Spleen (tissue), 11 donors: Measurements from ENCODE around the gene FSTL5. TPM values are rescaled to one million over a fixed set of nuclear protein-coding genes. Genes with fewer than 3 reads are reported as not detected.

ENCODE experiments used
- DNase-seq: peaks from one replicate; pipeline ENCODE4 v3.0.0-alpha.2; 2020
- H3K27ac ChIP-seq, 8 donors: fragments of 200-600 bp; sonication (generic) in 7 of 8; 1 replicate in 4 of 8; 2 replicates in 4 of 8; pipeline versions ENCODE4 v1.5.0 to v1.8.0; 2016 to 2021; ENCODE audit warnings: inconsistent platforms in 4 of 8, mild to moderate bottlenecking in 4 of 8, moderate library complexity in 1 of 8
- H3K27me3 ChIP-seq, 7 donors: fragments of 200-600 bp; sonication (generic) in 6 of 7; replicated peaks in 1 of 7; 1 replicate in 4 of 7; 2 replicates in 3 of 7; pipeline versions ENCODE4 v1.5.0 to v1.8.0; 2016 to 2021; ENCODE audit warnings: inconsistent platforms in 3 of 7, mild to moderate bottlenecking in 1 of 7
- H3K36me3 ChIP-seq, 6 donors: fragments of 200-600 bp; sonication (generic) in 5 of 6; 1 replicate in 4 of 6; 2 replicates in 2 of 6; pipeline versions ENCODE4 v1.5.0 to v1.8.0; 2016 to 2021; ENCODE audit warnings: inconsistent platforms in 2 of 6
- H3K4me1 ChIP-seq, 6 donors: fragments of 200-600 bp; sonication (generic) in 5 of 6; 1 replicate in 3 of 6; 2 replicates in 3 of 6; pipeline versions ENCODE4 v1.5.0 to v1.8.0; 2016 to 2021; ENCODE audit warnings: inconsistent platforms in 3 of 6
- H3K4me3 ChIP-seq, 8 donors: fragments of 200-600 bp; sonication (generic) in 7 of 8; 1 replicate in 4 of 8; 2 replicates in 4 of 8; pipeline versions ENCODE4 v1.5.0 to v1.8.0; 2016 to 2021; ENCODE audit warnings: inconsistent platforms in 4 of 8, mild to moderate bottlenecking in 4 of 8, moderate library complexity in 2 of 8
- H3K9me3 ChIP-seq, 8 donors: fragments of 200-600 bp; sonication (generic) in 7 of 8; 1 replicate in 4 of 8; 2 replicates in 4 of 8; pipeline versions ENCODE4 v1.5.0 to v1.8.0; 2016 to 2021; ENCODE audit warnings: inconsistent platforms in 4 of 8
- CTCF ChIP-seq, 11 experiments: fragments of 200-600 bp in 7 of 11; fragments of 450-650 bp in 4 of 11; sonication (generic) in 4 of 11; IDR thresholded peaks in 8 of 11; conservative IDR thresholded peaks in 3 of 11; 1 replicate in 7 of 11; 2 replicates in 4 of 11; pipeline versions ENCODE4 v1.4.0 to v1.8.0; 2016 to 2021; ENCODE audit warnings: antibody characterized with exemption in 11 of 11, inconsistent platforms in 4 of 11, mild to moderate bottlenecking in 1 of 11
- POLR2A ChIP-seq, 3 donors: fragments of 450-650 bp; IDR thresholded peaks; one replicate each; pipeline ENCODE4 v1.5.1; 2017; ENCODE audit warnings: antibody characterized with exemption in 3 of 3, mild to moderate bottlenecking in 1 of 3
- POLR2AphosphoS5 ChIP-seq, 3 donors: sonication (generic); formaldehyde crosslinking; IDR thresholded peaks; one replicate each; pipeline ENCODE4 v1.5.1; 2017; ENCODE audit warnings: antibody characterized with exemption in 3 of 3
- WGBS, 5 donors: extraction: QIAGEN DNeasy Blood & Tissue Kit in 3 of 5; methylation state at CpG; one replicate each; pipeline versions ENCODE4 v1.1.5 to v1.1.7; 2013 to 2018; 5-methylcytosine and 5-hydroxymethylcytosine counted together
- intact Hi-C: fragments of 100-400 bp; cut with DNase I; formaldehyde crosslinking; loops from one replicate; pipeline ENCODE4 v1.15.0; 2023; ENCODE audit warnings: low total_unique reads
- polyA plus RNA-seq, 3 donors: library from polyadenylated mRNA; stranded (reverse); fragments of 200-250 nt; gene quantifications; one replicate each; pipeline ENCODE4 v1.2.1, GENCODE V29; 2013
- total RNA-seq, 7 donors: library from RNA; depleted of rRNA in 3 of 7; stranded (reverse); fragments of >200 nt in 3 of 7; fragmentation: NEBNext Ultra II Directional in 4 of 7; extraction: Animal tissue kit (Norgen Biotek cat#: 25700) in 4 of 7; gene quantifications; one replicate each; pipeline versions ENCODE4 v1.1.0 to v1.2.1, GENCODE V29; 2016 to 2021
- donor health status: healthy with polysubstance abuse.
- donor health status: DM: no; HTN: no; CAD: no; lungs with moderate emphysema.
- donor health status: DM: no; HTN: no; CAD: no.
- donor health status: Bipolar disorder and iron deficiency.
- donor health status: healthy.
- donor health status: DM: no; HTN: no; CAD: no.
- donor health status: DM: yes; HTN: yes; CAD: no.

FSTL5 gene
- total and polyA plus RNA-seq, 10 donors = 0.02 TPM; not detected in 9

- DNase-seq = no peak
- intact Hi-C loops = no loop called here
Measured at GRCh38 chr4:161663844-161664243, 500.0 kb downstream of the FSTL5 start.

DNA sequence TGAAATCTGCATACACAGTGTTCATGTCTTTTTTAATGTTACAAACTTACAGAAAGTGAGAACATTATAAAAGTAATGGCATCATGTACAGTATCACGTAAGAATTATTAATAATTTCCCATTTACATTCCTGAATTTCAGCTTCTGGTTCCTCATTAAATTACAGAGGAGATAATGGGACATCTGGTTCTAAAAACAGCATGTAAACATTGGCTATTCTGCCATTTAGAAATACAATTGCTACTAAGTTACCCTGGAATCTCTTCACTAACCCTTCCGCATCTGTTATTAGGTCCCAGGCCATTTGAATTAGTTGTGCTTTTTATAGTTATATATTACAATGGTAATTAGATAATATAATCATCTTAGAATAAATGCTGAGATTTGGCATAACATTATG lies 505.1 kb downstream of the FSTL5 start:
- no peaks in the 10 kb centered on the region for H3K4me1 ChIP-seq
- intact Hi-C loops = no loop called here
- no peak overlapping the region for H3K27ac ChIP-seq
- no peaks in the 10 kb centered on the region for H3K36me3 ChIP-seq
- TF ChIP-seq POLR2AphosphoS5 (IDR thresholded peaks at IDR 0.05) (no peak), POLR2A (IDR thresholded peaks at IDR 0.05) (no peak), CTCF (IDR thresholded peaks at IDR 0.05 in 8 of 11, conservative IDR thresholded peaks at IDR 0.05 in 3 of 11) (no peak)
- WGBS, 5 donors = 88 to 96% (median 89%) methylated on average over 2 of the region's 2 CpGs
- no peak overlapping the region for H3K4me3 ChIP-seq
- no peak for DNase-seq
- H3K9me3 ChIP-seq = peaks cover 0 to 4% (median 0%) of the 10 kb centered on the region in 8 donors
- no peaks in the 10 kb centered on the region for H3K27me3 ChIP-seq

More at GRCh38 chr4:161663844-161664243, 500.0 kb downstream of the FSTL5 start:
- H3K4me3 ChIP-seq = no peak overlapping the region
- no peaks in the 10 kb centered on the region for H3K36me3 ChIP-seq
- H3K9me3 ChIP-seq = peaks cover 0 to 8% (median 0%) of the 10 kb centered on the region in 8 donors
- no peak overlapping the region for H3K27ac ChIP-seq
- H3K4me1 ChIP-seq = no peaks in the 10 kb centered on the region
- H3K27me3 ChIP-seq = no peaks in the 10 kb centered on the region
- WGBS, 5 donors = 82 to 94% (median 84%) methylated on average over 6 of the region's 6 CpGs
- TF ChIP-seq CTCF (IDR thresholded peaks at IDR 0.05 in 8 of 11, conservative IDR thresholded peaks at IDR 0.05 in 3 of 11) = no peak
- no peak for TF ChIP-seq POLR2AphosphoS5 (IDR thresholded peaks at IDR 0.05)

GRCh38 chr4:161657616-161658015 lies 506.2 kb downstream of the FSTL5 start:
- Histone ChIP-seq H3K9me3 (no peaks in the 10 kb centered on the region), H3K4me1 (no peaks in the 10 kb centered on the region), H3K27me3 (no peaks in the 10 kb centered on the region), H3K36me3 (no peaks in the 10 kb centered on the region), H3K4me3 (no peak overlapping the region), H3K27ac (no peak overlapping the region)
- TF ChIP-seq POLR2AphosphoS5 (IDR thresholded peaks at IDR 0.05) = no peak
- TF ChIP-seq CTCF (IDR thresholded peaks at IDR 0.05 in 8 of 11, conservative IDR thresholded peaks at IDR 0.05 in 3 of 11) = no peak
- TF ChIP-seq POLR2A (IDR thresholded peaks at IDR 0.05) = no peak
- 84 to 95% (median 90%) methylated on average over 3 of the region's 3 CpGs for WGBS, 5 donors
- intact Hi-C loops = no loop called here
- no peak for DNase-seq

GRCh38 chr4:161656594-161656993 lies 507.2 kb downstream of the FSTL5 start:
- TF ChIP-seq CTCF (IDR thresholded peaks at IDR 0.05 in 8 of 11, conservative IDR thresholded peaks at IDR 0.05 in 3 of 11) = no peak
- no peak for TF ChIP-seq POLR2A (IDR thresholded peaks at IDR 0.05)
- no peak for TF ChIP-seq POLR2AphosphoS5 (IDR thresholded peaks at IDR 0.05)
- WGBS, 5 donors = 70 to 79% (median 78%) methylated on average over 3 of the region's 3 CpGs
- intact Hi-C loops = no loop called here

More at GRCh38 chr4:161656594-161656993, 507.2 kb downstream of the FSTL5 start:
- H3K4me3 ChIP-seq = no peak overlapping the region
- no peaks in the 10 kb centered on the region for H3K4me1 ChIP-seq
- no peaks in the 10 kb centered on the region for H3K9me3 ChIP-seq
- no peaks in the 10 kb centered on the region for H3K36me3 ChIP-seq
- no peak overlapping the region for H3K27ac ChIP-seq
- H3K27me3 ChIP-seq = no peaks in the 10 kb centered on the region
- no peak for DNase-seq
